Adrenal gland (tissue), 5 donors: ENCODE results near the gene SPARC.

Source experiments
- POLR2A ChIP-seq, 2 donors: fragments of 450-650 bp; IDR thresholded peaks; one replicate each; pipeline ENCODE4 v1.6.1; 2017; ENCODE audit warnings: antibody characterized with exemption in 2 of 2, mild to moderate bottlenecking in 2 of 2, moderate library complexity in 1 of 2
- TF ChIP-seq, protein P1 (sequence below), 6 experiments: fragments of 450-650 bp in 4 of 6; fragments of 200-600 bp in 2 of 6; sonication (generic) in 1 of 6; IDR thresholded peaks; 1 replicate in 5 of 6; 2 replicates in 1 of 6; pipeline versions ENCODE4 v1.5.1 to v1.8.0; 2016 to 2021; ENCODE audit warnings: antibody characterized with exemption in 6 of 6, mild to moderate bottlenecking in 2 of 6, moderate library complexity in 1 of 6
- donor health status: DM: no; HTN: no; CAD: no.

DNA sequence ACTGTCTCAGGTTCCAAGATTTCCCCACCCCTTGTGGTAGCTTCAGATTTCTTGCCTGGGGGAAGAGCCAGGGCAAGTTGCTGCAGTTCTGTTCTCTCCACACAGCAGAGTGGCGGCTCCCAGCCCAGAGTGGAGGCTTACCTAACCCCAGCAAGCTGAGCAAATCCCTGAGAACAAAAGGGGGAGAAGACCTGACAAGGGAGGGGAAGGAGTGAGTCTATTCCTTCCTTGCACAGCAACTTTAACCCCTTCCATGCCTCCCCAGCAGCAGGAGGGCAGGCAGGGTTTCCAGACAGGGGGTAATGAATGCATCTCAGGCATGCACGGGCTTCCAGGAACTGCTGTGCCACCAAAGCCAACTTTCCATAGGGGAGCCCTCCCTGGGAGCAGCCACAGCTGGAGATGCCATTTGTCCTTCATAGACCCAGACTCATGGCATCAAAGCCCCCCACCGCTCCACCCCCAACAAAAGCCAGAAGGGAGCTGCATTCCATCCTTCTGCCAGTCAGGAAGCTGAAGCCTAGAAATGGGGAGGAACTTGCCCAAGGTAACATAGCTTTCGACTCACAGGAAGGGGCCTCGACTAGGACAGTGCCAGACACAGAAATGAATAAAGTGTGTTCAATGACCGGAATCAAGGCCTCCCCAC lies 66.8 kb downstream of the SPARC start:
- TF ChIP-seq, protein P1, sequence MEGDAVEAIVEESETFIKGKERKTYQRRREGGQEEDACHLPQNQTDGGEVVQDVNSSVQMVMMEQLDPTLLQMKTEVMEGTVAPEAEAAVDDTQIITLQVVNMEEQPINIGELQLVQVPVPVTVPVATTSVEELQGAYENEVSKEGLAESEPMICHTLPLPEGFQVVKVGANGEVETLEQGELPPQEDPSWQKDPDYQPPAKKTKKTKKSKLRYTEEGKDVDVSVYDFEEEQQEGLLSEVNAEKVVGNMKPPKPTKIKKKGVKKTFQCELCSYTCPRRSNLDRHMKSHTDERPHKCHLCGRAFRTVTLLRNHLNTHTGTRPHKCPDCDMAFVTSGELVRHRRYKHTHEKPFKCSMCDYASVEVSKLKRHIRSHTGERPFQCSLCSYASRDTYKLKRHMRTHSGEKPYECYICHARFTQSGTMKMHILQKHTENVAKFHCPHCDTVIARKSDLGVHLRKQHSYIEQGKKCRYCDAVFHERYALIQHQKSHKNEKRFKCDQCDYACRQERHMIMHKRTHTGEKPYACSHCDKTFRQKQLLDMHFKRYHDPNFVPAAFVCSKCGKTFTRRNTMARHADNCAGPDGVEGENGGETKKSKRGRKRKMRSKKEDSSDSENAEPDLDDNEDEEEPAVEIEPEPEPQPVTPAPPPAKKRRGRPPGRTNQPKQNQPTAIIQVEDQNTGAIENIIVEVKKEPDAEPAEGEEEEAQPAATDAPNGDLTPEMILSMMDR (IDR thresholded peaks at IDR 0.05) = no peak
- no peak for TF ChIP-seq POLR2A (IDR thresholded peaks at IDR 0.05)
